CD4-positive, alpha-beta T cell treated with Interleukin-1 beta for 1 hour (primary cell): ENCODE results near the gene KRT36.

Experiments used
- DNase-seq, 2 donors: peaks; one replicate each; pipeline ENCODE4 v3.0.0-alpha.2; 2020 to 2022

The KRT36 gene

GRCh38 chr17:41500131-41500911 is 10.6 kb upstream of the KRT36 start:
- DNase-seq = peak in 1 of 2 donors; percentile 40

DNA sequence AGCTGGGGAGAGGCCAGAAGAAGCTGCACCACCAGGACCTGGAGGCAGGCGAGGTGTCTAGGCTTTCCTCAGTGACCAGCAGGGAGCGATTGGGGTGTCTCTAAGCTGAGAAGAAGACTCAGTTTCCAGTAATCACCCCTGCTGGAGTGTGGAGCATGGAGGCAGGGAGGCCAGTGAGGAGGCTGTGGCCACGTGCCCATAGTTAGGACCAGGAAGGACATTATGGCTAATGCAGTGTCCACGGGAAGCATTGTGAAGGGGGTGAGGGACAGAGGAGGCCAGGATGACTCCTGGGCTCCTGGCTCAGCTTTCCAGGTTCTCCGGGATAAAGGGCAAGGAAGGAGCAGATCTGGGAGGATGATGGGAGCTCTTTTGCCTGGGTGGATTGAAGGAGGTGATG is 10.0 kb upstream of the KRT36 start:
- no peak for DNase-seq

- peak in 1 of 2 donors; percentile 33 for DNase-seq
Measured at GRCh38 chr17:41498276-41498675, 8.6 kb upstream of the KRT36 start.

GRCh38 chr17:41496803-41497484 is 7.2 kb upstream of the KRT36 start:
- peak; percentile 70 to 78 for DNase-seq

- DNase-seq = no peak
Measured at GRCh38 chr17:41494524-41494923, 4.8 kb upstream of the KRT36 start.

DNA sequence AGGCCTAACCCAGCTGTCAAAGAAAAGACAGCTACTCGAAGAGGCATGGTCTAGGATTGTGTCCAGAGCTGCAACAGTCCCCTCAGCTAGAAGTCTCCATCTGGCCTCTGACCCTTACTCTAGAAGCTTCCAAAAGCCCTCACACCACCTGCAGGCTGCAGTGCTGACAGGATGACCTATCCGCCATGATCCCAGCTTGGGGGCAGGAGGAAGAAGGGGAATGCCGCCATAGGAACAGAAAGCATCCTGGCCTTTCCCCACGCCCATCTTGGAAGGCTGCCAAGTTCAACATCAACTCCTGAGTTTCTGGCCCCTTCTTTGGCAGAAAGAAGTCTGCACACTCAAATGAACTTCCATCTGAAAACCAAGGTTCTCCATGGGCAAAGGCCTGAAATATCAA is 3.1 kb upstream of the KRT36 start:
- no peak for DNase-seq

DNA sequence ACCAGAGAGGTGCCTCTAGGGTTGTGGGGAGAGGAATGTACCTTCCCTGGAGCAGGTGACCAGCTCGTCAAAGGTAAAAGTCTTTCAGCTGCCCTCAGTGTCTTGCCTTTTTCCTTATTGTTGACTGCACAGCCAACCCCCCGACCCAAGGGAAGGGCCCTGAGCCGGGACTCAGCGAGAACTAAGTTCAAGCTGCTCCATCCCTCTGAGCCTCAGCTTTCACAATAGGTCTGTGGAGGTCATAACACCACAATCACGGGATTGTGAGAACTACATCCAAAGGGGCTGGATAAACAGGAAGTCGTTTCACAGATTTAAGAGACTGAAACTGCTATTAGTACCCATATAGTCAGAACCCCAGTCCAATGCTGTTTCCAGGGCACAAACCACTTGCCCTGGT is 2.6 kb upstream of the KRT36 start:
- peak in 1 of 2 donors; percentile 36 for DNase-seq

GRCh38 chr17:41491476-41491875 is 1.8 kb upstream of the KRT36 start:
- DNase-seq = no peak

DNA sequence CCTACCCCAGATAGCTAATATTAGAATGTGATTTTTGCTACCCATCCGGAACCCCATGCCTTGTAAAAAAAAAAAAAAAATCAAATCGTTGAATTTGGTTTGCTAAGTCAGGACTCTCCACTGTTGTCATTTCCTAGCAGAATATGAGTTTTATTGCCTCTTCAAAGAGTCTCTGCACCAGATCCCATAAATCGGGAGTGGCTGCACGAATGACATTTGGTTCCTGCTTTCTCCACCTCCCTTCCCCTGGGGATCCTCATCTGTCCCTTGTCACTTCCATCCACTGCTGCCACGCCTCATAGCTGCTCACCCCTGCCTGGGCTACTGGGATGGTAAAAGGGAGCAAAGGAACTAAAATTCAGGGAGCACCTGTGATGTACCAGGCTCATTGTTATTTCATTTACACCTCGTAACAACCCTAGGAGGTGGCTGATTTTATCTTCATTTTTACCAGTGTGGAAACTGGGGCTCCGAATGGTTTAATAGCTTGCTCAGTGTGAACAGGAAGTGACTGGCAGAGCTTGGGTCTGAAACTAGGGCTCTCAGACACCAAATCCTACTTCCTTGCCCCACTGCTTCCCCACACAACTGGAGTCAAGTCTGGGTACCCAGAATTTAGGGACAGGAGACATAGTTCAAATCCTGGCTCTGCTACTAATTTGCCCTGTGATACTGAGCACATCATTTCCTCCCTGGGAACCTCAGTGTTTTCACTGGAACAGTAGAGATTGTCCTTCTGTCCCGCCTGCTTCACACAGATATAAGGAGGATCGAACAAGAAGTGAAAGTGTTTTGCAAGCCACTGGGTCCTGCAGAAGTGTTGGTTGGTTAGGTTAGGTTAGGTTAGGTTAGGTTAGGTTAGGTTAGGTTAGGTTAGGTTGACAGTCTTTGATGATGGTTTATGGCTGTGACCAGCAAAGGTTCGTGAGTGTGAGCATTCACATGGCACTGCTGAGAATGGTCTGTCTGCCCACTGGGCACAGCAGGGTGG is 585 bp upstream of the KRT36 start:
- DNase-seq = no peak

- DNase-seq = peak; percentile 6 to 19
Measured at GRCh38 chr17:41486809-41487530, 2.7 kb downstream of the KRT36 start.

DNA sequence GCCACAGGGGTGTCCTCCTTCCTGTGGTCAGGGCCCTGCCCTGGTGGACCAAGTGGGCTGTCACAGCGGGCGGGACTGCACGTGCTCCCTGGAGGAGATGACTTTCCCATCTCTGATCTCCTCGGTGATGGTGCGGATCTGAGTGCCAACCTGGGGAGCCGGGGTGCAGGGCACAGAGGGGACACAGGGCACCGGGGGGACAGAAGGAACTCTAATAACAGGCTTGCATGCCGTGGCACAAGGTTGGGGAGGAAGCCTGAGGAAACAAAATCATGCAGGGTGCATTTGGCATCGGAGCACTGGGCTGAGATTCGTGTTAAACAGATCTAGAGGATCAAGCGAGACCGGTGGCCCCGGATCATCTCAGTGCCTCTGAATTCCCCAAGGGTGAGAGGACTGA is 3.4 kb downstream of the KRT36 start:
- DNase-seq = no peak

- no peak for DNase-seq
Measured at GRCh38 chr17:41484920-41485904, 4.5 kb downstream of the KRT36 start.

DNA sequence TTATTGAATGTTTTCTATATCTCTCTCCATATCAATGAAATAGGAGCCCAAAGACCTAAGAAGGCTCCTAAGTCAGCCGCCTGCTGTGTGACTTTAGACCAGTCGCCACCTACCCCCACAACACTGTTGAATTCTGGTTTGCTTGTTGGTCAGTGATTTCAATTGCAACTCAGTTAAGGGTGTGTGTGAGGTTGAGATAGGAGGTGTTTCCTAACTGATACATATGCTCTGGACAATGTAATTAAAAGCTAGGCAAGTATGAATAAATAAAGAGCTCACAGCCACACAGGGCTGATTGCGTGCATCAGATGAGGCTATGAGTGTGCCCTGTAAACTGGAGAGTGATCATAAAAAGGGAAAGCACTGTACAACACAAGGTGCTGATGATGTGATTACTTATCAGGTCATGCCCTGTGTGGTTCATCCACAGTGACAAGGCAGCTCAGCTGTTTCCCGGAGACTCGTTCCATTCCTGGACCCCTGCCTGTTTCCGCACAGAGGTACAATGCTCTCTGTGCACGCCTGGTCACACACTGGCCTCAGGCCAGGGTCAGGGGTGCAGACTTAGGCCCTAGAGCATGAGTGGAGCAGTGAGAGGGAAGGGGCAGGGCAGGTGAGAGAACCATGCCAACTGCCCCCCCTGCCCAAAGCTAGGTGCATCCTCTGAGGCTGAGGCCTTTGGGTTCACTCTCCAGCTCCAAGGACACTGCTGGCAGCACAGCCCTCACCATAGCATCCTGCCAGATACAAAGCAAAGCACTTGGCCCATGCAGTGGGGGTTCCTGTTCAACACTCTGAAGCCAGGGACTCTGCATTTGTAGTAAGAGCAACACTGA is 5.5 kb downstream of the KRT36 start:
- DNase-seq = no peak

- DNase-seq = no peak
Measured at GRCh38 chr17:41483531-41483930, 6.2 kb downstream of the KRT36 start.

- DNase-seq = no peak
Measured at GRCh38 chr17:41481036-41481435, 8.7 kb downstream of the KRT36 start, which contains the start of gene KRT35. Gene KRT35 (minus strand): TSS chr17:41481151. CDS start chr17:41481097, 54 bp downstream.

DNA sequence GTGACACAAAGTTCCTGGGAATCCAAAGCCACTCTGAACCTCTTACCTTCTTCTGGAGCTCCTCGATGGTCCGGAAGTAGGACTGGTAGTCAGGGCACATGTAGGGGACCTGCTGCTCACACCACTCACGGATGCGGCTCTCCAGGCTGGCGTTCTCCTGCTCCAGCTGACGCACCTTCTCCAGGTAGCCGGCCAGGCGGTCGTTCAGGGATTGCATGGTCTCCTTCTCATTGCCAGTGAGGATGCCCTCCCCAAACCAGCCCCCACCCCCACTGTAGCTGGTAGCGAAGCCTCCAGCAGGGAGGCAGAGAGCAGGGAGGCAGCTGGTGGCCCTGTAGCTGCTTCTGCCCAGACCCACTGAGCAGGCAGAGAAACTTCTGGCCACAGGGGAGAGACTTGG is 9.1 kb downstream of the KRT36 start:
- DNase-seq = no peak

GRCh38 chr17:41480136-41480535 is 9.6 kb downstream of the KRT36 start:
- no peak for DNase-seq

DNA sequence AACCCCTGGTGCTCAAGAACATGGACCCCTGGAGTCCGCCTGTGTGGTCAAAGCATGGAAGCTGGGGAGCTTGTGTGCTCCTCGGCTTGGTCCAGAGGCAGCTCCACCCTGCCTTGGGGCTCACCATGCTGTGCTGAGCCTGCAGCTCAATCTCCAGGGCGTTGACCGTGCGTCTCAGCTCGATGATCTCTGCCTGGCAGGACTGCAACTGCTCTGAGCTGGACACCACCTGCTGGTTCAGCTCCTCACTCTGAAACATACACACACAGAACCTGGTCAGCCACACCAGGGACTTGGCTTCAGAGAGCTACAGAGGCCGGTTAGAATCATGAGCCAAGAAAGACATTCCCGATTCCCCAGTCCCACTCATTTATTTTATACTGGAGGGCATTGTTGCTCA is 11.5 kb downstream of the KRT36 start:
- no peak for DNase-seq

GRCh38 chr17:41476866-41477815 is 12.6 kb downstream of the KRT36 start:
- DNase-seq = no peak
